PC-3 (cell line): ENCODE measurements around the gene ARMC12. TPM values are rescaled to one million over a fixed set of nuclear protein-coding genes. Genes with fewer than 3 reads are reported as not detected.
A peak's percentile ranks its signal among the peaks of the same experiment; 100 is the strongest.
"Not testable (repeated sequence)": the region's sequence is repeated elsewhere in the genome, so short reads cannot be mapped to it uniquely, and the experiment has no call there.

ENCODE experiments used
- ATAC-seq: fragments of 200-7000 bp; cut with Tn5 transposase; 2 replicates; pipeline ENCODE4 v1.9.1; 2020; ENCODE audit warnings: mild to moderate bottlenecking, moderate library complexity
- BruUV-seq: library from RNA; stranded (reverse); fragments of 400-500 nt; replicated peaks from 2 replicates; lab custom pipeline; 2021; lab: Mats Ljungman, UMichigan
- CTCF ChIA-PET: fragments of 300-600 bp; sonication (Branson Sonifier 250); formaldehyde crosslinking; loops from one replicate; lab custom pipeline; 2022; ENCODE audit warnings: antibody characterized with exemption; lab: Charles Lee
- POLR2A ChIA-PET: fragments of 300-600 bp; sonication (Branson Sonifier 250); formaldehyde crosslinking; loops from one replicate; lab custom pipeline; 2022; ENCODE audit warnings: antibody characterized with exemption; ENCODE audit not compliant: unreplicated experiment; lab: Charles Lee
- DNase-seq: peaks from one replicate; pipeline ENCODE4 v3.0.0-alpha.2; 2015
- H2AFZ ChIP-seq: fragments of 300-600 bp; sonication (generic); 2 replicates; pipeline ENCODE4 v1.6.0; 2016; ENCODE audit warnings: antibody characterized with exemption, low read length
- H3F3A ChIP-seq: fragments of 300-600 bp; sonication (generic); one replicate; pipeline ENCODE4 v1.6.0; 2017; ENCODE audit warnings: antibody characterized with exemption, low read length, control low read depth, mild to moderate bottlenecking; ENCODE audit not compliant: unreplicated experiment
- H3K27ac ChIP-seq: fragments of 300-600 bp; sonication (generic); 2 replicates; pipeline ENCODE4 v1.5.1; 2016; ENCODE audit warnings: mild to moderate bottlenecking, low read length
- H3K27me3 ChIP-seq: fragments of 300-600 bp; sonication (generic); 2 replicates; pipeline ENCODE4 v1.6.1; 2016; ENCODE audit warnings: low read length, mixed read lengths
- H3K36me3 ChIP-seq: fragments of 300-600 bp; sonication (generic); 2 replicates; pipeline ENCODE4 v1.6.1; 2016; ENCODE audit warnings: low read depth, mixed run types, low read length, mixed read lengths
- H3K4me1 ChIP-seq: fragments of 300-600 bp; sonication (generic); 2 replicates; pipeline ENCODE4 v1.5.1; 2016; ENCODE audit warnings: low read length; ENCODE audit not compliant: insufficient read depth
- H3K4me2 ChIP-seq: fragments of 300-600 bp; sonication (generic); 2 replicates; pipeline ENCODE4 v1.6.0; 2016; ENCODE audit warnings: low read length
- H3K4me3 ChIP-seq: fragments of 300-600 bp; sonication (generic); 2 replicates; pipeline ENCODE4 v1.5.1; 2016; ENCODE audit warnings: mild to moderate bottlenecking, low read length, mixed read lengths
- H3K79me2 ChIP-seq: fragments of 300-600 bp; sonication (generic); 2 replicates; pipeline ENCODE4 v1.6.1; 2017; ENCODE audit warnings: low read length, mixed read lengths
- H3K9ac ChIP-seq: fragments of 300-600 bp; sonication (generic); 2 replicates; pipeline ENCODE4 v1.6.0; 2016; ENCODE audit warnings: mild to moderate bottlenecking, low read length
- H3K9me2 ChIP-seq: fragments of 300-600 bp; sonication (generic); replicated peaks from 2 replicates; pipeline ENCODE4 v1.6.1; 2016; ENCODE audit warnings: mixed run types, low read length, mixed read lengths
- H3K9me3 ChIP-seq: fragments of 300-600 bp; sonication (generic); 2 replicates; pipeline ENCODE4 v1.6.1; 2016; ENCODE audit warnings: low read length, mixed read lengths
- H4K20me1 ChIP-seq: fragments of 300-600 bp; sonication (generic); 2 replicates; pipeline ENCODE4 v1.6.1; 2016; ENCODE audit warnings: low read length, mixed read lengths
- EZH2 ChIP-seq: fragments of 300-600 bp; sonication (generic); IDR thresholded peaks from one replicate; pipeline ENCODE4 v1.6.1; 2017; ENCODE audit warnings: antibody characterized with exemption, mild to moderate bottlenecking, low read length; ENCODE audit not compliant: unreplicated experiment
- EZH2phosphoT487 ChIP-seq: fragments of 300-600 bp; sonication (generic); IDR thresholded peaks from 2 replicates; pipeline ENCODE4 v1.6.1; 2018; ENCODE audit warnings: mild to moderate bottlenecking, antibody characterized with exemption, low read length, borderline replicate concordance
- intact Hi-C: fragments of 100-400 bp; cut with micrococcal nuclease; formaldehyde crosslinking; loops from 2 replicates; pipeline ENCODE4 v1.9.0; 2023
- total RNA-seq: library from RNA; depleted of rRNA; stranded (reverse); fragments of >200 nt; gene quantifications from 2 replicates; pipeline ENCODE4 v1.2.3, GENCODE V29; 2014
- TF ChIP-seq, protein P1 (sequence below): fragments of 300-600 bp; sonication (generic); conservative IDR thresholded peaks from 2 replicates; pipeline ENCODE4 v1.5.1; 2017; ENCODE audit warnings: antibody characterized with exemption, low read depth, mild to moderate bottlenecking, low read length

Gene ARMC12
- total RNA-seq, 1 experiment from 2014 or later: not detected

DNA sequence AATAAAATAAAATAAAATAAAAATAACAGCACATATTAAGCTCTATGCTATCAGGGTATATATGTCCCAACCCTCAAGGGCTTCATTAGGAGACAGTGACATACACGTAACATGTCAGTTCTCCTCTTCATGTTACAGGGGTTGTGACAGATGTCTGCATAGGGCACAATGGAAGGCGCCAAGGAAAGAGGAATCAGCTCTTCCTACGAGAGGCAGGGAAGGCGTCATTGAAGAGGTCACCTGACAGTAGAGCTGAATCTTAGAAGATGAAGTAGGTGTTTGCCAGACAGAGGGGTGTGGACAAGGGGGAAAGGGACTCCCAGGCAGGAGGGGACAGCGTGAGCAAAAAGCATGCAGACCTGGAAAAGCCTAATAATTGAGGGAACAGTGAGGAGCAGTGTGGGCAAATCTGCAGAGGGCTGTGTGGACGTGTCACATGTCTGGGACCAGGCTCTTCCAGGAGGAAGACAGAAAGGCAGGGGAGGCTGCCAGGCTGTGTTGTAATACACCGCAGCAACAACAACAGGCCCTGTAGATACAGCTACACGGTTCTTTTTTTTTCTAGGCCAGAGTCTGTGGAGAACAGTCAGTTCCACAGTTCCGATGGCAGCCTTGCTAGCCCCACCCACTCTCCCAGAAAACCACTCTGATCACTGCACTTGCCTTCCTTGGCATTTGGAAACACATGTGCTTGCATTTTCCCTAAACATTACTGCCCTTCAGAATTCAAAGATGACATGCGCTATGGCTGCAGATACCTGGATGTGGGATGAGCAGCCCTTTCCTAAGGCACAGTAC, 45.6 kb upstream of the ARMC12 start:
- DNase-seq: no peak
- ChIA-PET POLR2A (no interaction called here), CTCF (no interaction called here)

DNA sequence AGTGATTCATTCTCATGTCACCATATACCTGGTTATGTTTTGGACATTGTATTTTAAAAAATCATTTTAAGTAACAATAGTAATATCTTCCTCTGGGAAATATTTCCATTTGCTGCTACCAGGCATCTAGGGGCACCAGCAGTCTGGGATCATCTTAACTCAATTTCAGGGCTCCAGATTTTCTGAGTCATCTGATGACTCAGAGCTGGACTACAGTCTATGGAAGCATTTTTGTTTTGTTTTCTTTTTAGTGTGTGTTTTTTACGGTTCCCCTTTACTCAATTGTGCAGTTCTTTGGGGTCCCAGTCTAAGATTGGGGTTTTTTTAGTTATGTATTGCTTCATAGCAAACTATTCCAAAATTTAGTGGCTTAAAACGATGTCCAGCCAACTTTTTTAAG, 42.4 kb upstream of the ARMC12 start:
- no peaks in the 10 kb centered on the region for H3K4me1 ChIP-seq
- H2AFZ ChIP-seq: no peak overlapping the region
- intact Hi-C loops: no loop called here
- no TSS peak for BruUV-seq
- H3K79me2 ChIP-seq: no peaks in the 10 kb centered on the region
- no peaks in the 10 kb centered on the region for H3F3A ChIP-seq
- no peak overlapping the region for H3K4me3 ChIP-seq
- H4K20me1 ChIP-seq: no peaks in the 10 kb centered on the region
- no peaks in the 10 kb centered on the region for H3K36me3 ChIP-seq
- no peaks in the 10 kb centered on the region for H3K9me2 ChIP-seq
- H3K9me3 ChIP-seq: no peaks in the 10 kb centered on the region; the same call in 1 of the 2 replicates
- H3K4me2 ChIP-seq: no peak overlapping the region
- ChIA-PET POLR2A (no interaction called here), CTCF (no interaction called here)
- TF ChIP-seq EZH2phosphoT487 (no peak), EZH2 (no peak)
- TF ChIP-seq, protein P1, sequence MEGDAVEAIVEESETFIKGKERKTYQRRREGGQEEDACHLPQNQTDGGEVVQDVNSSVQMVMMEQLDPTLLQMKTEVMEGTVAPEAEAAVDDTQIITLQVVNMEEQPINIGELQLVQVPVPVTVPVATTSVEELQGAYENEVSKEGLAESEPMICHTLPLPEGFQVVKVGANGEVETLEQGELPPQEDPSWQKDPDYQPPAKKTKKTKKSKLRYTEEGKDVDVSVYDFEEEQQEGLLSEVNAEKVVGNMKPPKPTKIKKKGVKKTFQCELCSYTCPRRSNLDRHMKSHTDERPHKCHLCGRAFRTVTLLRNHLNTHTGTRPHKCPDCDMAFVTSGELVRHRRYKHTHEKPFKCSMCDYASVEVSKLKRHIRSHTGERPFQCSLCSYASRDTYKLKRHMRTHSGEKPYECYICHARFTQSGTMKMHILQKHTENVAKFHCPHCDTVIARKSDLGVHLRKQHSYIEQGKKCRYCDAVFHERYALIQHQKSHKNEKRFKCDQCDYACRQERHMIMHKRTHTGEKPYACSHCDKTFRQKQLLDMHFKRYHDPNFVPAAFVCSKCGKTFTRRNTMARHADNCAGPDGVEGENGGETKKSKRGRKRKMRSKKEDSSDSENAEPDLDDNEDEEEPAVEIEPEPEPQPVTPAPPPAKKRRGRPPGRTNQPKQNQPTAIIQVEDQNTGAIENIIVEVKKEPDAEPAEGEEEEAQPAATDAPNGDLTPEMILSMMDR: no peak
- H3K27ac ChIP-seq: no peak overlapping the region
- H3K9ac ChIP-seq: no peak overlapping the region
- ATAC-seq (0 out of 2 replicates have a peak, but pooled peaks have one; percentile 38), DNase-seq (peak; percentile 62)
- H3K27me3 ChIP-seq: no peaks in the 10 kb centered on the region

More for the DNA sequence above, 45.6 kb upstream of the ARMC12 start:
- TF ChIP-seq, protein P1: no peak
- no peak for TF ChIP-seq EZH2
- no peak for TF ChIP-seq EZH2phosphoT487
- Histone ChIP-seq H2AFZ (no peak overlapping the region), H4K20me1 (no peaks in the 10 kb centered on the region), H3K4me1 (peaks cover 7% of the 10 kb centered on the region; the same call in 1 of the 2 replicates), H3K4me2 (no peak overlapping the region), H3K4me3 (no peak overlapping the region), H3K9me3 (no peaks in the 10 kb centered on the region; the same call in 1 of the 2 replicates), H3K9ac (no peak overlapping the region), H3K27ac (no peak overlapping the region), H3K36me3 (no peaks in the 10 kb centered on the region), H3F3A (no peaks in the 10 kb centered on the region), H3K79me2 (peaks cover 19% of the 10 kb centered on the region), H3K9me2 (no peaks in the 10 kb centered on the region), H3K27me3 (no peaks in the 10 kb centered on the region)
- BruUV-seq: no TSS peak
- no peak for ATAC-seq
- intact Hi-C loops: no loop called here

DNA sequence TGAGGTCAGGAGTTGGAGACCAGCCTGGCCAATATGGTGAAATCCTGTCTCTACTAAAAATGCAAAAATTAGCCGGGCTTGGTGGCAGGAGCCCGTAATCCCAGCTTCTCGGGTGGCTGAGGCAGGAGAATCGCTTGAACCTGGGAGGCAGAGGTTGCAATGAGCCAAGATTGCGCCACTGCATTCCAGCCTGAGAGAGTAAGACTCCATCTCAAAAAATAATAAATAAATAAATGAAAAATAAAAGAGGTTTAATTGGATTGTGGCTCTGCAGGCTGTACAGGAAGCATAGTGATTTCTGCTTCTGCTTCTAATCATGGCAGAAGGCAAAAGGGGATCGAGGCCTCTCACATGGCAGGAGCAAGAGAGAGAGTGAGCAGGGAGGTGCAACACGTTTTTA, 38.4 kb upstream of the ARMC12 start:
- DNase-seq, H3K79me2 ChIP-seq, ATAC-seq, H3K27ac ChIP-seq, H3F3A ChIP-seq, CTCF ChIA-PET, H3K27me3 ChIP-seq, H3K9ac ChIP-seq, H3K9me2 ChIP-seq, H3K9me3 ChIP-seq, H2AFZ ChIP-seq, H3K4me1 ChIP-seq, H3K36me3 ChIP-seq, H3K4me3 ChIP-seq, intact Hi-C loops, H4K20me1 ChIP-seq, H3K4me2 ChIP-seq, BruUV-seq: not testable (repeated sequence)
- POLR2A ChIA-PET: interaction anchor here (0.6 kb wide), 1 partner anchor 16 kb away, joined by 9 read pairs; no protein-coding TSS in a partner anchor
